GM18505 (cell line): ENCODE data around the gene MARCHF11.

ENCODE experiments used
- ATAC-seq: cut with Tn5 transposase; IDR thresholded peaks from one replicate; pipeline ENCODE4 v1.9.1; 2021; ENCODE audit not compliant: unreplicated experiment
- POLR2A ChIP-seq: IDR thresholded peaks from 4 replicates; pipeline ENCODE4 v1.6.1; 2011; ENCODE audit warnings: borderline replicate concordance; ENCODE audit not compliant: insufficient read depth, insufficient read length; ENCODE audit errors: extremely low read depth

Gene MARCHF11

GRCh38 chr5:16179511-16179935 lies at the start of gene MARCHF11:
MARCHF11 (minus strand) TSS chr5:16179791; CDS start chr5:16179575, 216 bp downstream.
- ATAC-seq, result no peak
- no peak for TF ChIP-seq POLR2A

- no peak for TF ChIP-seq POLR2A
- ATAC-seq, result no peak
Observed at GRCh38 chr5:16225927-16226326, 46.3 kb upstream of the MARCHF11 start.

GRCh38 chr5:16192311-16192710 lies 12.7 kb upstream of the MARCHF11 start:
- no peak for ATAC-seq
- no peak for TF ChIP-seq POLR2A

DNA sequence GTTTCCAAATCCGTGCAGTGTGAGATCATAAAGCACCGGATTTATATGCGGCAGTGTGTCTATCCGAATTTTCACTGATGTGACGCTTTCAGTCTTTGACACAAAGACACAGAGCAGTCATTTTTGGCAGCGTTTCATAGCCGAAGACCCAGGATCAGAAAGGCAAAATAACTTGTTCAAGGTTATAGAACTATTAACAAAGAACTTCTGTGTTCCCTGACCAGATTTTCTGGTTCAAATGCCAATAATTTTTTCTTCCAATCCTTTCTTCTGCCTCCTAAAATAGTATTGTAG lies 1.1 kb upstream of the MARCHF11 start:
- no peak for TF ChIP-seq POLR2A
- no peak for ATAC-seq

DNA sequence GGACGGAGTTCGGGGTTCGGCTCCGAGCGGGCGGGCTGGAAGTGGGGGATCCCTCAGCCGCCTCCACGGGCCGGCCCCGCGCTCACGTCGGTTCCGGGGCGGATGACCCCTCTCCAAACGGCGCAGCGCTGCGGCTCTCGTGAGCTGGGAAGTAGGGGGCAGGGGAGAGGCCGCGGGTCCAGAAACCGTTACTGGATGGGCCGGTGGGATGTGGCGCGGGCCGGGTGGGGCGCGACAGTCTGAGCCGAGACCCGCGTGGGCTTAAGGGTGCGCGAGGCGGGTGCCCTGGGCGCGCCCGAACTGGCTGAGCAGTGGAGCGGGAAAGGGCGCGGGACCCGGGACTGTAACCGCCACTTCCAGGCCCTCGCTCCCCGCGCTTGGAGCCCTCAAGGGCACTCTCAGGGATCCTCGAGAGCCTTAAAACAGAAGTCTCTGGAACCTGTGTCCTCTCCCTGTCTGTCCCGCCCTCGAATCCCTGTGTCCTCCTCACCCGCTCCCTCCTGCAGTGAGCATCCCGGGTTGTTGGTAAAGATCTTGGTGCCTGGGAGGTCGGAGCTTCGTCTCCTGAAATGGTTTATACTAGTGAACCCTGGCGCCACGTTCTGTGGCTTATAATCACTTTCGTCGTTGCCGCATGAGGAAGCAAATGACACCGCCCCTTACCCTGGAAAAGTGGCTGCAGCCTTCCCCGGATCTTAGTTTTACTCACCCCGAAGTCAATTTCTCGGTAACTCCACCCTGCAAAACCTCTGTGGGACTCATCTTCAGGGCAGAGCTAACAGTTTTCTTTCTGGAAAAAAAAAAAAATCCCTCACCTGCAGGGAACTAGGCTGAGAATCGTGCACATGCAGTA lies 571 bp upstream of the MARCHF11 start:
- no peak for ATAC-seq

DNA sequence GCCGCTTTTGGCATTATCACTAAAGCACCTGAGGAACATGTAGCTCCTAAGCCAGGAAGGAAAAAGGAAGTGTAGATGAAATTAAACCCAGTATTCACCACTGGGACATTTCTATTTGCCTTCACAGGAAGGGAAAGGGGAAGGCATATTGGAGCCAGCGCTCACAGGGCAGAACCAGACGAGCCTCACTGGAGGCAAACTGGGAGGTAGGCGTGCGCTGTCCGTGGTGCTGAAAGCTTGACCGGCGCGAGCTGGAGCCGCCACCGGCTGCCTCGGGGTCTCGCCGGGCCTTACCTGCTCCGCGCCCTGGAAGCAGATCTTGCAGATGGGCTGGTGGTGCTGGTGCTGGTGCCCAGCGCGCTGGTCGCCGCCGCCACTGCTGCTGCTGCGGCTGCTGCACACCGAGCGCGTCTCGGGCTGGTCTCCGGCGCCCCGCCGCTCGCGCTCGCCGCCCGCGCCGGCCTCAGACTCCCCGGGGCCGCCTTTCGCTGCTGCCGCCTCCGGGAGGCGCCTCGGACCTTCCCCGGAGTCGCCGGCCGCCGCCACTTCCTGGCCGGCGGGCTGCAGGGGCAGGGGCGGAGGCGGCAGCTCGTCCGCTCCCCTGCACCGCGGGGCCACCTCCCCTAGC lies 732 bp downstream of the MARCHF11 start:
- no peak for ATAC-seq
- no peak for TF ChIP-seq POLR2A

More for the DNA sequence above, 571 bp upstream of the MARCHF11 start:
- no peak for TF ChIP-seq POLR2A

GRCh38 chr5:16169550-16169949 lies 10.0 kb downstream of the MARCHF11 start:
- TF ChIP-seq POLR2A, result no peak
- ATAC-seq, result no peak

DNA sequence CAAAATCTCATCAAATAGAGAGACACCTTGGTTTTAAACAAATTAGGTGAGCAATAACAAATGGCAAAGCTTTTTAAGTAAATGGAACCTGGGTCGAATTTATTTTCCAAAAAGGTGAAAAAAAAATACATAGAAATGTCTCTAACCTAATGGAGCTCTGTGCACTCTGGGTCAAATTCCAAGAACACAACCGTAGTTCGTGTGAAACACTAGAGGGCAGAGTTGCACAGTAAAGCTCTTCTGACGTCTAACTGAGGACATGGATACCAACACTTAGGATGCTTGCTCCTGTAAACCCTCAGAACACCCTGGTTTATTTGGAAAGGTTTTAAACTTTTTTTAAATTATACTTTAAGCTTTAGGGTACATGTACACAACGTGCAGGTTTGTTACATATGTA lies 18.9 kb downstream of the MARCHF11 start:
- ATAC-seq, result peak; percentile 97
- no peak for TF ChIP-seq POLR2A

- TF ChIP-seq POLR2A, result no peak
Observed at GRCh38 chr5:16159636-16160035, 20.0 kb downstream of the MARCHF11 start.

GRCh38 chr5:16156152-16156551 lies 23.4 kb downstream of the MARCHF11 start:
- ATAC-seq, result no peak
- no peak for TF ChIP-seq POLR2A

More at GRCh38 chr5:16159636-16160035, 20.0 kb downstream of the MARCHF11 start:
- ATAC-seq, result no peak

DNA sequence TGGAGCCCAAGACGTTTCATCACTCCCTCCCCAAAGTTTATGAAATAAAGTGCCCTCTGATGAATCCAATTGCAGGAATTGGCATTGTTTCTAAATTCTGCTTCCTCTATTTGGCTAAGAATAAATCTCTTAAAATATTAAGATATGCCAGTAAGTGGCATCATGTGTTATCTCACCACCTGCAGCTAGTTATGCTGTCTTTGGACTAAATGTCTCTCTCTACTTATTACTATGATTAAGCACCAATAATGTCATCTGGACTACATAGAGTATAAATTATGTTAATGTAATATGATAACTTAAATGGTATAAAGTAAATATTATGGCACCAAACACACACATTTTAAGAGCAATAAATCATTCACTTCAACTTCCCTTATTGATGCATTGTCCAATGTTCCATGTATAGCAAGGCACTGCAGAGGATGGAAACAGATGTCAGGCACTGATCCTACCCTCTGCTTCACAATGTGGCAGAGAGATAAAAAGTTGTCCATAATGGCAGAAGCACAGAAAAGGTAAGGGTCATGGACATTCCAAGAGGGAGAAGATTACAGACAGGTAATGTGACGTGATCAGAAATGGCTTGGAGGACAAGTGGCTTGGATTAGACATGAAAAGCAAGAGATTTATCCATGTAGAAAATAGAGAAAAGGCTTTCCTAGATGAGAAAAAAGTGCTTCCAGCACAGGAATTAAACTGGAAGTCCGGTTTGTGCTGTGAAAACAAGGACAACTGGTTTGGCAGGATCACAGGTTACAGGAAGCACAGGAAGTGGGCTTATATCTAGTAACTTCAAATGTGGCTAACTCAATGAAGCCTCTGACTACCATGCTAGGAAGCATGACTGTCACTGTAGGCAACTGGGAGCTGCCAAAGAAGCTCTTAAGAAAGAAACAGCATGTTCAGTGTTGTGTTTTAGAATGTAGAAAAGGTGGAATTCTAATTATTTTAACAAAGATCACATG lies 26.7 kb downstream of the MARCHF11 start:
- no peak for TF ChIP-seq POLR2A
- no peak for ATAC-seq

DNA sequence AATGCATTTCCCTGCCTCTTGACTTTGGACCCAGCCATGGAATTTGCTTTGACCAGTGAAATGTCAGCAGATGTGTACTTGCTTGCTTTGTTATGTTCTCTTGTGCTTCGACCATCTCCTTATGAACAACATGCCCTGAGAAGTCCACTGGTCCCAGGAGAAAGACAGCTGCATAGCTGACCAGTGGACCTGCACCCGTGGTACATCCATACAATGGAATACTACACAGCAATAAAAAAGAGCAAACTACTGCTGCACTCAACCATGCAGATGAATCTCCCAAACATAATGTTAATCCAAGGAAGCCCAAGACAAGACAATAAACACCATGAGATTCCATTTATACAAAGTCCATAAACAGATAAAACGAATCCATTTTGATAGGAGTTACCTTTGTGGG lies 30.0 kb downstream of the MARCHF11 start:
- ATAC-seq, result no peak
- TF ChIP-seq POLR2A, result no peak

DNA sequence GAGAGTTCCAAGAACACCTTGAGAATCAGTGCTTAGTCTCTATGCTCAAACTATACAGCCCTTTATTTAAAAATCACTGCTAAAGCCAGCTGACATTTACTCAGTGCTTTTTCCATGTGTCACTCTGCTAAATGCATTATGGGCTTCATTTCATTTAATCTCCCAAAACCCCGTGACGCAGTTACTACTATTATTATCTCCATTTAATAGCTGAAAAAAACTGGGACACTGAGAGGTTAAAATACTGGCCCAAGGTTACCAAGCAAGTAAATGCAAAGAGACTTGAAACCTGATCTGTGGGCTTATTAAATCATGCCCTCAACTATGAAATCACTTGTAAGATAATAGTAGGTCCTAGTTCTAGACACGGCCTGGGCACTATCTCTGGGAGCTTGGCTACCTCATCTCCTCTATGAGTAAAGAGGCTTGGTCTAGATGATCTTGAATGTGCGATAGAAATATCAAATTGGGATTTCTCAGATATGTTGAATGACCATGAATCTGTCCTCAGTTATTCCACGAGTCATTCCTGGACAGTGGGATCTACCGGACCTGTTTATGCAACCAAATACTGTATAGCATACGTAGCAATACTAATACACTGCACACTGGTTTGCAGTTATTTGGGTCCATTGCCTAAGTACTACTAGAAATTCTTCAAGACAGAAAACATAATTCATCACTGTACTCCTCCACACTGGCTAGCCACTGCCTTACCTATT lies 32.3 kb downstream of the MARCHF11 start:
- no peak for TF ChIP-seq POLR2A
- no peak for ATAC-seq

- no peak for TF ChIP-seq POLR2A
- no peak for ATAC-seq
Observed at GRCh38 chr5:16144416-16144815, 35.2 kb downstream of the MARCHF11 start.
